CD4-positive, alpha-beta memory T cell (primary cell): ENCODE results near the gene LRP1B. TPM values are rescaled to one million over a fixed set of nuclear protein-coding genes. Genes with fewer than 3 reads are reported as not detected.

Experiments
- CTCF ChIA-PET: fragments of 350-600 bp; sonication (Branson Sonifier 250); formaldehyde crosslinking; loops from one replicate; lab custom pipeline; 2021; ENCODE audit warnings: inconsistent platforms; ENCODE audit not compliant: partially characterized antibody; lab: Charles Lee
- POLR2A ChIA-PET: fragments of 350-600 bp; sonication (Branson Sonifier 250); formaldehyde crosslinking; loops from one replicate; lab custom pipeline; 2021; ENCODE audit not compliant: partially characterized antibody; lab: Charles Lee
- DNase-seq, 5 donors: peaks; one replicate each; pipeline versions ENCODE4 v3.0.0 to v3.0.0-alpha.2; 2020 to 2022; ENCODE audit warnings: mixed read lengths in 1 of 5
- H3K27ac ChIP-seq: one replicate; pipeline ENCODE4 v1.7.0; 2013; ENCODE audit warnings: low read depth, low read length
- H3K27me3 ChIP-seq: 2 replicates; pipeline ENCODE4 v1.7.0; 2013; ENCODE audit warnings: mild to moderate bottlenecking, low read length, moderate library complexity; ENCODE audit not compliant: insufficient read depth
- H3K36me3 ChIP-seq: 2 replicates; pipeline ENCODE4 v1.7.0; 2013; ENCODE audit warnings: mild to moderate bottlenecking, low read length, moderate library complexity; ENCODE audit not compliant: insufficient read depth
- H3K4me1 ChIP-seq: 2 replicates; pipeline ENCODE4 v1.7.0; 2013; ENCODE audit warnings: mild to moderate bottlenecking, low read length, moderate library complexity; ENCODE audit not compliant: insufficient read depth
- H3K4me3 ChIP-seq, 2 donors: one replicate each; pipeline ENCODE4 v1.7.0; 2013; ENCODE audit warnings: low read length in 2 of 2, mild to moderate bottlenecking in 1 of 2
- H3K9me3 ChIP-seq, 2 donors: one replicate each; pipeline ENCODE4 v1.7.0; 2013; ENCODE audit warnings: low read length in 2 of 2, control low read depth in 1 of 2; ENCODE audit not compliant: control insufficient read depth in 1 of 2
- H3K27ac Mint-ChIP-seq, 7 donors: one replicate each; pipeline ENCODE4 v1.8.0; 2020 to 2021; ENCODE audit warnings: mixed read lengths in 7 of 7, mild to moderate bottlenecking in 6 of 7, inconsistent platforms in 3 of 7, moderate library complexity in 3 of 7
- H3K27me3 Mint-ChIP-seq, 2 donors: one replicate each; pipeline ENCODE4 v1.8.0; 2020 to 2021; ENCODE audit warnings: mixed read lengths in 2 of 2
- H3K36me3 Mint-ChIP-seq, 2 donors: one replicate each; pipeline ENCODE4 v1.8.0; 2020 to 2021; ENCODE audit warnings: mixed read lengths in 2 of 2, inconsistent platforms in 1 of 2, mild to moderate bottlenecking in 1 of 2
- H3K4me1 Mint-ChIP-seq, 4 donors: one replicate each; pipeline ENCODE4 v1.8.0; 2020 to 2021; ENCODE audit warnings: mixed read lengths in 4 of 4, mild to moderate bottlenecking in 1 of 4
- H3K4me3 Mint-ChIP-seq, 8 donors: one replicate each; pipeline ENCODE4 v1.8.0; 2020 to 2021; ENCODE audit warnings: mixed read lengths in 8 of 8, mild to moderate bottlenecking in 7 of 8, moderate library complexity in 6 of 8, inconsistent platforms in 3 of 8
- H3K9me3 Mint-ChIP-seq, 8 donors: one replicate each; pipeline ENCODE4 v1.8.0; 2020 to 2021; ENCODE audit warnings: mixed read lengths in 8 of 8, mild to moderate bottlenecking in 5 of 8, inconsistent platforms in 3 of 8, moderate library complexity in 1 of 8
- intact Hi-C: fragments of 100-400 bp; cut with micrococcal nuclease; formaldehyde crosslinking; loops from one replicate; pipeline ENCODE4 v1.15.1; 2023
- polyA plus RNA-seq, 2 donors: library from polyadenylated mRNA; unstranded; fragments of 300-500 nt; fragmentation: Illumina TruSeq; gene quantifications; one replicate each; pipeline ENCODE4 v1.2.3, GENCODE V29; 2021
- total RNA-seq, 2 experiments: library from RNA; stranded (reverse); gene quantifications; one replicate each; pipeline ENCODE4 v1.2.3, GENCODE V29; 2021

LRP1B gene
- total and polyA plus RNA-seq, 4 experiments from 2014 or later = not detected

GRCh38 chr2:141714496-141714895 is 416.3 kb downstream of the LRP1B start:
- Histone ChIP-seq H3K36me3 (no peaks in the 10 kb centered on the region), H3K4me3 (no peak overlapping the region), H3K27me3 (no peaks in the 10 kb centered on the region), H3K27ac (no peak overlapping the region), H3K4me1 (no peaks in the 10 kb centered on the region), H3K9me3 (peaks cover 0 to 3% of the 10 kb centered on the region in 2 donors)
- intact Hi-C loops = no loop called here
- H3K4me1 Mint-ChIP-seq = no peaks in the 10 kb centered on the region
- CTCF ChIA-PET = no interaction called here
- H3K27me3 Mint-ChIP-seq = no peaks in the 10 kb centered on the region
- no peaks in the 10 kb centered on the region for H3K36me3 Mint-ChIP-seq
- H3K27ac Mint-ChIP-seq = no peak overlapping the region
- no peak for DNase-seq
- POLR2A ChIA-PET = no interaction called here
- H3K4me3 Mint-ChIP-seq = no peak overlapping the region
- H3K9me3 Mint-ChIP-seq = peaks cover 0 to 12% (median 7%) of the 10 kb centered on the region in 8 donors

GRCh38 chr2:141711627-141712026 is 419.2 kb downstream of the LRP1B start:
- no peaks in the 10 kb centered on the region for H3K36me3 Mint-ChIP-seq
- no peaks in the 10 kb centered on the region for H3K4me1 Mint-ChIP-seq
- H3K9me3 ChIP-seq = no peaks in the 10 kb centered on the region
- H3K4me3 ChIP-seq = no peak overlapping the region
- no peak for DNase-seq
- H3K27ac ChIP-seq = no peak overlapping the region
- no peaks in the 10 kb centered on the region for H3K27me3 Mint-ChIP-seq
- H3K9me3 Mint-ChIP-seq = peaks cover 2 to 9% (median 7%) of the 10 kb centered on the region in 8 donors
- ChIA-PET CTCF (no interaction called here), POLR2A (no interaction called here)
- no peaks in the 10 kb centered on the region for H3K27me3 ChIP-seq
- intact Hi-C loops = no loop called here
- no peak overlapping the region for H3K27ac Mint-ChIP-seq
- no peaks in the 10 kb centered on the region for H3K4me1 ChIP-seq
- no peak overlapping the region for H3K4me3 Mint-ChIP-seq
- no peaks in the 10 kb centered on the region for H3K36me3 ChIP-seq

GRCh38 chr2:141710589-141711239 is 420.1 kb downstream of the LRP1B start:
- POLR2A ChIA-PET = no interaction called here
- Histone ChIP-seq H3K4me1 (no peaks in the 10 kb centered on the region), H3K4me3 (no peak overlapping the region), H3K27me3 (no peaks in the 10 kb centered on the region), H3K9me3 (no peaks in the 10 kb centered on the region), H3K27ac (no peak overlapping the region), H3K36me3 (no peaks in the 10 kb centered on the region)
- intact Hi-C loops = no loop called here
- Mint-ChIP-seq H3K4me3 (no peak overlapping the region), H3K27ac (no peak overlapping the region), H3K9me3 (peaks cover 2 to 12% (median 7%) of the 10 kb centered on the region in 8 donors), H3K4me1 (no peaks in the 10 kb centered on the region), H3K36me3 (no peaks in the 10 kb centered on the region), H3K27me3 (no peaks in the 10 kb centered on the region)
- CTCF ChIA-PET = no interaction called here
- DNase-seq = no peak

GRCh38 chr2:141709756-141710155 is 421.1 kb downstream of the LRP1B start:
- POLR2A ChIA-PET = no interaction called here

GRCh38 chr2:141707486-141707885 is 423.3 kb downstream of the LRP1B start:
- Histone ChIP-seq H3K27me3 (no peaks in the 10 kb centered on the region), H3K4me1 (no peaks in the 10 kb centered on the region), H3K4me3 (no peak overlapping the region), H3K27ac (no peak overlapping the region), H3K36me3 (no peaks in the 10 kb centered on the region), H3K9me3 (no peaks in the 10 kb centered on the region)
- ChIA-PET POLR2A (no interaction called here), CTCF (no interaction called here)
- Mint-ChIP-seq H3K9me3 (peaks cover 2 to 10% (median 5%) of the 10 kb centered on the region in 8 donors), H3K27ac (no peak overlapping the region), H3K27me3 (no peaks in the 10 kb centered on the region), H3K4me1 (no peaks in the 10 kb centered on the region), H3K36me3 (no peaks in the 10 kb centered on the region), H3K4me3 (no peak overlapping the region)
- DNase-seq = no peak
- intact Hi-C loops = no loop called here

More at GRCh38 chr2:141709756-141710155, 421.1 kb downstream of the LRP1B start:
- Mint-ChIP-seq H3K4me3 (no peak overlapping the region), H3K9me3 (peaks cover 2 to 12% (median 7%) of the 10 kb centered on the region in 8 donors), H3K27ac (no peak overlapping the region), H3K36me3 (no peaks in the 10 kb centered on the region), H3K4me1 (no peaks in the 10 kb centered on the region), H3K27me3 (no peaks in the 10 kb centered on the region)
- Histone ChIP-seq H3K36me3 (no peaks in the 10 kb centered on the region), H3K27me3 (no peaks in the 10 kb centered on the region), H3K27ac (no peak overlapping the region), H3K9me3 (no peaks in the 10 kb centered on the region), H3K4me3 (no peak overlapping the region), H3K4me1 (no peaks in the 10 kb centered on the region)
- CTCF ChIA-PET = no interaction called here
- intact Hi-C loops = no loop called here
- DNase-seq = no peak

- ChIA-PET POLR2A (no interaction called here), CTCF (no interaction called here)
- Mint-ChIP-seq H3K27me3 (no peaks in the 10 kb centered on the region), H3K27ac (no peak overlapping the region), H3K4me3 (no peak overlapping the region), H3K4me1 (no peaks in the 10 kb centered on the region), H3K9me3 (peaks cover 0 to 10% (median 4%) of the 10 kb centered on the region in 8 donors), H3K36me3 (no peaks in the 10 kb centered on the region)
- H3K27me3 ChIP-seq = no peaks in the 10 kb centered on the region
- H3K27ac ChIP-seq = no peak overlapping the region
- H3K4me3 ChIP-seq = no peak overlapping the region
- intact Hi-C loops = no loop called here
- no peak for DNase-seq
- no peaks in the 10 kb centered on the region for H3K4me1 ChIP-seq
- H3K36me3 ChIP-seq = no peaks in the 10 kb centered on the region
- no peaks in the 10 kb centered on the region for H3K9me3 ChIP-seq
Observed at GRCh38 chr2:141704541-141704940, 426.3 kb downstream of the LRP1B start.

- H3K27ac Mint-ChIP-seq = no peak overlapping the region
- POLR2A ChIA-PET = no interaction called here
- no peaks in the 10 kb centered on the region for H3K36me3 Mint-ChIP-seq
Observed at GRCh38 chr2:141703501-141703900, 427.3 kb downstream of the LRP1B start.

More at GRCh38 chr2:141703501-141703900, 427.3 kb downstream of the LRP1B start:
- H3K9me3 ChIP-seq = no peaks in the 10 kb centered on the region
- H3K36me3 ChIP-seq = no peaks in the 10 kb centered on the region
- Mint-ChIP-seq H3K27me3 (no peaks in the 10 kb centered on the region), H3K4me3 (no peak overlapping the region), H3K4me1 (no peaks in the 10 kb centered on the region), H3K9me3 (peaks cover 0 to 7% (median 3%) of the 10 kb centered on the region in 8 donors)
- intact Hi-C loops = no loop called here
- no peak overlapping the region for H3K4me3 ChIP-seq
- no peaks in the 10 kb centered on the region for H3K27me3 ChIP-seq
- no peak for DNase-seq
- no peaks in the 10 kb centered on the region for H3K4me1 ChIP-seq
- no peak overlapping the region for H3K27ac ChIP-seq
- CTCF ChIA-PET = no interaction called here
